Measurements from ENCODE around the gene KPNA4. TPM values are rescaled to one million over a fixed set of nuclear protein-coding genes. Genes with fewer than 3 reads are reported as not detected.

KPNA4 gene
- total and polyA plus RNA-seq, 10 donors, result 8.3 to 50.6 (median 36.0) TPM

- no peak for DNase-seq
- intact Hi-C loops (cut with DNase I; ENCODE audit: low total_unique reads), result no loop called here
- H3K27me3 ChIP-seq (replicated peaks in 1 of 7), result peaks cover 0 to 7% (median 0%) of the 10 kb centered on the region in 7 donors
- no peaks in the 10 kb centered on the region for H3K9me3 ChIP-seq
- TF ChIP-seq POLR2AphosphoS5 (IDR thresholded peaks at IDR 0.05) (no peak), CTCF (IDR thresholded peaks at IDR 0.05 in 8 of 11, conservative IDR thresholded peaks at IDR 0.05 in 3 of 11) (no peak), POLR2A (IDR thresholded peaks at IDR 0.05) (no peak)
- no peak overlapping the region for H3K4me3 ChIP-seq
- 94 to 98% (median 96%) methylated on average over 13 of the region's 13 CpGs for WGBS, 5 donors
- H3K4me1 ChIP-seq, result peaks cover 0 to 42% (median 26%) of the 10 kb centered on the region in 6 donors
- H3K27ac ChIP-seq, result no peak overlapping the region
- peaks cover 0 to 26% (median 0%) of the 10 kb centered on the region in 6 donors for H3K36me3 ChIP-seq
These were observed 118.8 kb downstream of the KPNA4 start for GRCh38 chr3:160446522-160447056.

- peaks cover 0 to 7% (median 0%) of the 10 kb centered on the region in 7 donors for H3K27me3 ChIP-seq (replicated peaks in 1 of 7)
- DNase-seq, result no peak
- H3K4me3 ChIP-seq, result no peak overlapping the region
- H3K36me3 ChIP-seq, result peaks cover 0 to 26% (median 0%) of the 10 kb centered on the region in 6 donors
- intact Hi-C loops (cut with DNase I; ENCODE audit: low total_unique reads), result no loop called here
- 83 to 100% (median 96%) methylated on average over 1 of the region's 1 CpG for WGBS, 5 donors
- H3K27ac ChIP-seq, result no peak overlapping the region
- no peak for TF ChIP-seq CTCF (IDR thresholded peaks at IDR 0.05 in 8 of 11, conservative IDR thresholded peaks at IDR 0.05 in 3 of 11)
- no peak for TF ChIP-seq POLR2A (IDR thresholded peaks at IDR 0.05)
- no peak for TF ChIP-seq POLR2AphosphoS5 (IDR thresholded peaks at IDR 0.05)
- peaks cover 0 to 42% (median 26%) of the 10 kb centered on the region in 6 donors for H3K4me1 ChIP-seq
- no peaks in the 10 kb centered on the region for H3K9me3 ChIP-seq
These were observed 119.5 kb downstream of the KPNA4 start for GRCh38 chr3:160445854-160446253.

Small RNAs within 50 kb of the gene (small RNA-seq; reads per million reads assigned to genes)
- 0 reads per million in 4 donors for gene RNU7-136P

Other genes with a start within 250 kb of the KPNA4 start
- gene IFT80, start 166.3 kb downstream of the KPNA4 start, total RNA-seq, result 10 to 100 TPM; 17.3 to 44.0 (median 24.5) TPM
- gene IFT80, start 166.3 kb downstream of the KPNA4 start, polyA plus RNA-seq, result 10 to 100 TPM; 15.3 to 17.7 (median 16.0) TPM
- gene SMC4, start 165.9 kb downstream of the KPNA4 start, total RNA-seq, result 100 to 1,000 TPM in 1 of 7 donors, 10 to 100 TPM in 6; 48.3 to 112 (median 56.5) TPM
- 10 to 100 TPM; 21.2 to 28.3 (median 23.5) TPM for gene SMC4, start 165.9 kb downstream of the KPNA4 start, polyA plus RNA-seq
- 10 to 100 TPM; 11.2 to 21.4 (median 12.7) TPM for gene TRIM59, start 115.8 kb downstream of the KPNA4 start, total RNA-seq
- 1 to 10 TPM; 3.3 to 5.8 (median 5.4) TPM for gene TRIM59, start 115.8 kb downstream of the KPNA4 start, polyA plus RNA-seq
- gene ARL14, start 111.6 kb upstream of the KPNA4 start, total RNA-seq, result under 1 TPM in 1 of 7 donors, not detected in 6; 0.39 TPM
- gene ARL14, start 111.6 kb upstream of the KPNA4 start, polyA plus RNA-seq, result under 1 TPM in 2 of 3 donors, not detected in 1; 0.11 to 0.26 TPM
- gene PPM1L, start 190.7 kb upstream of the KPNA4 start, total RNA-seq, result 10 to 100 TPM in 6 of 7 donors, 1 to 10 TPM in 1; 9.5 to 16.7 (median 12.8) TPM
- gene PPM1L, start 190.7 kb upstream of the KPNA4 start, polyA plus RNA-seq, result 1 to 10 TPM in 1 of 3 donors, under 1 TPM in 2; 0.63 to 1.4 (median 0.64) TPM

Measured in spleen (tissue), 11 donors.